RPMI7951 (cell line): ENCODE data around the gene FAM131C. TPM values are rescaled to one million over a fixed set of nuclear protein-coding genes. Genes with fewer than 3 reads are reported as not detected.

Experiments used
- DNase-seq: peaks from one replicate; pipeline ENCODE4 v3.0.0-alpha.2; 2012; ENCODE audit warnings: low read depth
- total RNA-seq: library from RNA; depleted of rRNA; stranded (reverse); fragments of >200 nt; shearing (Covaris generic); gene quantifications from 2 replicates; pipeline ENCODE4 v1.2.3, GENCODE V29; 2014; rRNA removed

Gene FAM131C
- total RNA-seq, 1 experiment from 2014 or later: not detected

DNA sequence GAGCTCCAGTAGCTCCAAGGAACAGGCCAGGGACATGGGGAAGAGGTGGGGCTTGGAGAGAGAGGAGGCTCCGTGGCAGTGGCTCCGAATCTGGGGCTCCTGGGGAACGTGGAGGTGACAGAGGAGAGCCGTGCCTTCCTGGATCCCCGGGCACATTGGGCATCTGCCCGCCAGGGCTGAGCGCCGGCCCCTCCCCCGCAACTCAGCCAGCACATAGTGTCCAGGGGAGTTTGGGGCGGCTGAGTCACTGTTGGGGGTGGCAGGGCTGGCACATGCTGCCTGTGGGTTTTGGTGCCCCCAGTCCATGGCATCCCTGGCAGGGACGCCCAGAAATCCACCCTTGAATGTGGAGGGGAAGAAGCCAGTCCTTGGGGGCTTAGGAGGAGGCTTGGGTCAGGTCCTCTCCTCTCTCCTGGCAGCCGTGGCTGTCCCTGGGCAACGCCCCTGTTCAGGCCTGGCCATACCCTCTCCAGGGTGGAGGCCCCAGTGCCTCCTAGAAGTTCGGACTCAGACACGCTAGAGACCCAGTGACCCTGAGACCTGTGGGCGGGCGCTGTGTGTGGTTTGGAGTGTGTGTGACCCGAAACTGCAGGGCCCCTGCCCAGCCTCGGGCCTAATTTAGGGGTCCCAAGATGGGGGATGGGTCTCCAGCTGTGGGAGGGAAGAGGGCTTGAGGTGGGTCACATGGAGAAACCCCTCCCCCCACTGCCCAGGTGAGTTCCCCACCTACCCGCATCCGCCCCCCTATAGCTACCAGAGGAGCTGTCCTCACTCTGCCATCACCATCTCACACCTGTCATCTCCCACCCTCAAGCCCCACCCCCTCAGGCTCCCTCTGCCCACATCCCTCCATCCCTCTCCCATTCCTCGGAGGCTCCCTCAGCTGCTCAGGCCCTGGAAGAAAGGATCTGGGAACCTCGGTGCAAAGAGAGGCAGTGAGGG lies 57.2 kb downstream of the FAM131C start:
- DNase-seq: no peak

DNA sequence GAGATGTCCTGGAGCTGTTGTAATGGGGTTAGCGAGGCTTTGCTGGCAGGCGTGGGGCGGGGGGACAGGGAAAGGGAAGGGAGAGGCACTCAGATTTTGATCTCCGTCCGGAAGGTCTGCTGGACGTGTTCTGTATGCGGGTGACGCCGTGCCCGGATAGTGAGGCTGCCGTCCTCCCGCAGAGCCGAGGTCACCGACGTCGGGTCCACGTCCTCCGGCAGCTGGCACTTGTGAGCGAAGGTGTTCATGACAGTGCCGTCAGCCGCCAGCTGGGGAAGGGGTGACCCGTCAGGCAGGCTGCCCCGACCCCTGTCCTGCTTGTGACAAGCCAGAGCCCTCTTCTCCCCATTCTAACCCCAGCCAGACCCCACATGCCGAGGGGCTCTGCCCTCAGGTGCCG lies 58.0 kb downstream of the FAM131C start:
- no peak for DNase-seq

DNA sequence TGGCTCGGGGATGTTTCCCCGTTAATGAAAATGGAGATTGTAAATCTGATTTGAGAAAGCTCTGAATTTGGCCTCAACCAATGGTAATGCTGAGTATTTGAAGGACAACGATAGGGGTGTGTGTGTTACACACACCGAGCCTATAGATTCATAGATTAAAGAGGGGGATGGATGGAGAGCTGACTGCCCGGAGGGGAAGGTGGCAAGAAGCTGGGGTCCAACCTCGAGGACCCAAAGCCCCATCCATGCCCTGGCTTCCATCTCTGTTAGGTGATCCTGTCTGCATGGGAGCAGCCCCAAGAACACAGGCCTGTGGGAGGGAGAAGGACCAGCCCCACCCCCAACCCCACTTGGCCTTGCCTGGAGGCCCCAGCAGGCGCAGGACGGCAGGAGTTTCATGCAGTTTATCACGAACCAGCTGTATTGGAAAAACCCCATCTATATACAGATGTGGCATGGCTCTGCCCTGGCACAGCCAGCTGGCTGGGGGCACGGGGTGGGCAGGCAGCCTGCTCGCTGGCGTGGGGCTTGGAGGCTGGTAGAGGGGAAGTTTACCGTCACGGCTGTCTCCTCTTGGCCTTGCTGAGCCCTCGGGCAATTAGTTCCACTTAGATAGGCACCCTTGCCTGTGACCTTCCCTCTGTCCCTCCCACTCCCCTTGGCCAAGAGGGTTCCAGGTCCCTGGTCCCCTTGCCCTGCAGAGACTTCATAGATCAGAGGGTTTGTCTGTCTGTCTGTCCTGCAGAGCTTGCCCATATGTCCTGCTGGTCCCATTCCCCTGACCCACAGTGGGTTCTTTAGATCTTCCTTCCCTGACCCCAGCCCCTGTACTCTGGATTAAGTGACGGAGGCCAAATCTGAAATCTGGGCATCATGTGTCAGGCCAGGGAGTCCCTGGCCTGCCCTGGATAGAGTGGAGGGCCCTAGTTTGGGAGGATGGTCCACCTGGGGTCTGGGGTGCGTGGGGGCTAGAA lies 58.7 kb downstream of the FAM131C start:
- peak; percentile 77 for DNase-seq

DNA sequence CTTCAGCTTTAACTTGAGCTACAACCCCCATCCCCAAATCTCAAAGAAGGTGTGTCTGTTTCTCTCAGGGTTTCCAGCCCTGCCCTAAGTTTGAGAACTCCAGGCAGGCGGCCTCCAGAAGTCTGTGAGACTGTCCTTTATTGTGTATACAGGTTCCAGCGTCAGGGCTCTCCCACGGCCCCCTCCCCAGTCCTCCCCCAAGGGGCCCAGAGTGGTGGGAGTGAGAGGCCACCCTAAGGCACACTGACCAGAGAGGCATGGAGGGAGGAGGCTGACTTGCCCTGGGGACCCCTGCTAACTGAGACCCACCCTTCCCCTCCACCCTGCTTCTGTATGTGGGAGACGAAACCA lies 59.6 kb downstream of the FAM131C start:
- no peak for DNase-seq

GRCh38 chr1:16013220-16013907 lies 60.1 kb downstream of the FAM131C start:
- peak; percentile 72 for DNase-seq

DNA sequence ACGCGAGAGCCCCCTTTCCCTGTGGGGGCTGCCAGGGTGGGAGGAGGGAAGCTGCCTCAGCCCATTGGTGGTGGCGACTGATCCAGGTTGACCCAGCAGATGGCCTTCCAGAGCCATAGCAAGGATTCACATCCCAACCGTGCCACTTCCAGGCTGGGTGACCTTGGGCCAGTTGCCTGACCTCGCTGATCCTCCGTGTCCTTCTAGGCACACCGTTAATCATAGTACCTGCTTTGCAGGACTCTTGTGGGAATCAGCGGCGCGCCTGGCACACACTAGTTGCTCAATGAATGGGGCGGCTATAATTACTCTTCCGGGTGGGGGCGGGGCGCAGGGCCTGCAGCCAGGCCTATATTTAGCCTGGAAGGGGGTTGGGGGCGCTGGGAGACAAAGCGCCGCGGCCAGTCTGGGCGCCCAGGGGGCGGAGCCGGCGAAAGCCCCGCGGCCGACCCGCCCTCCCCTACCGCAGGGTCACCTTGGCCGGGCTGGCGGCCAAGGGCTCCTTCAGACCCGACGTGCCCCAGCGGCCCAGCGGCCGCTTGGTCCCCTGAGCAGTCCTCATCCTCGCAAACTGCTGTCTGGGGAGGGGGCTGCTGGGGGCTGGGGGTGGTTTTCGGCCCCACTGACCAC lies 60.7 kb downstream of the FAM131C start:
- DNase-seq: peak; percentile 76

GRCh38 chr1:16011936-16012589 lies 61.4 kb downstream of the FAM131C start:
- DNase-seq: no peak

DNA sequence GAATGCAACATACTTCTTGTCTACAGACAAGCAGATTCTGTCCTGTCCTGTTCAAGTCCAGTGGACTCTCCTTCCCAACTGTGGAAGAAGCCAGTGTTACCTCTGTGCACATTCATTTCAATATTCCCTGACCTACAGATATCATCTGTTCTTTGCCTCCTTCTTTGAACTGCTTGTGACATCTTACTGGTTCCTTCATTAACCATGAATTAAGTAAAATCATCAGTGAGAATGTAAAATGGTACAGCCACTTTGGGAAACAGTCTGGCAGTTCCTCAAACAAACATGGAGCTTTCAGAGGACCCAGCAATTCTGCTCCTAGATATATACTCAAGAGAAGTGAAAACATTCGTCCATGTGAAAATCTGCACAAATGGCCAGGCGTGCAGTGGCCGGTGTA lies 62.6 kb downstream of the FAM131C start:
- DNase-seq: no peak

- no peak for DNase-seq
Observed at GRCh38 chr1:16009678-16010077, 63.8 kb downstream of the FAM131C start.

DNA sequence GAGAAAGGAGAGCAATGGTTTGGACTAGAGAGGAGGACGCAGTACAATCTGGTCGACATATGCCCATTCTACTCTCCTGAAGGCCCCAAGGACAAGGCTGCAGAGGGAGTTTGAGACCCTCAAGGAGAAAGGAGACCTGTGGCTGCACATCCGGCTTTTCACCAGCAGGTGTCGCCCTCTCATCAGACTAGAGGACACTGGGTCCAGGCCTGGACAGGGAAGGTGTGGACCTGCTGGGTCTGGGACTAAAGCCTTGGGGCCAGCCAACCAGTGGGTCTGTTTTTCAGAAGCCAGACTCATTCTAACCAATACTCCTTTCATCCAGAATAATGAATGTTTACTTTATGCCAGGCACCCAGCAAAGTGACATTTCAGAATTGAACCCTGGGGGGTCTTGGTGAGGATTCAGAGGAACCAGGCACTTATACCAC lies 64.4 kb downstream of the FAM131C start:
- DNase-seq: peak; percentile 68

Other genes starting within 250 kb of the FAM131C start
- 9.3 and 14.1 TPM in 2 replicates for gene SPEN, start 225.9 kb downstream of the FAM131C start, total RNA-seq
- gene ZBTB17, start 97.5 kb downstream of the FAM131C start, total RNA-seq: 20.8 and 26.3 TPM in 2 replicates
- gene SRARP, start 69.4 kb downstream of the FAM131C start, total RNA-seq: not detected in 2 replicates
- gene HSPB7, start 55.6 kb downstream of the FAM131C start, total RNA-seq: 7.1 and 7.9 TPM in 2 replicates
- gene CLCNKA, start 51.6 kb downstream of the FAM131C start, total RNA-seq: 0.12 TPM in 1 of 2 replicates, not detected in the other
- gene CLCNKB, start 29.9 kb downstream of the FAM131C start, total RNA-seq: not detected in 2 replicates
- gene EPHA2, start 82.4 kb upstream of the FAM131C start, total RNA-seq: 47.1 and 53.4 TPM in 2 replicates
- gene ARHGEF19, start 139.0 kb upstream of the FAM131C start, total RNA-seq: 8.3 and 10.7 TPM in 2 replicates
- 2.4 and 6.5 TPM in 2 replicates for gene CPLANE2, start 163.5 kb upstream of the FAM131C start, total RNA-seq